HG03097 (cell line): ENCODE results near the gene TMEM107.
A peak's percentile ranks its signal among the peaks of the same experiment; 100 is the strongest.
"Not testable (repeated sequence)": the region's sequence is repeated elsewhere in the genome, so short reads cannot be mapped to it uniquely, and the experiment has no call there.

Experiments used
- ATAC-seq: cut with Tn5 transposase; IDR thresholded peaks from one replicate; pipeline ENCODE4 v1.9.1; 2021; ENCODE audit not compliant: unreplicated experiment, low FRiP score

Gene TMEM107

GRCh38 chr17:8189711-8190477 is 13.7 kb upstream of the TMEM107 start, which contains the start of gene BORCS6:
BORCS6 (minus strand) TSS chr17:8190180; CDS start chr17:8190140, 40 bp downstream.
- ATAC-seq, result peak; percentile 39

DNA sequence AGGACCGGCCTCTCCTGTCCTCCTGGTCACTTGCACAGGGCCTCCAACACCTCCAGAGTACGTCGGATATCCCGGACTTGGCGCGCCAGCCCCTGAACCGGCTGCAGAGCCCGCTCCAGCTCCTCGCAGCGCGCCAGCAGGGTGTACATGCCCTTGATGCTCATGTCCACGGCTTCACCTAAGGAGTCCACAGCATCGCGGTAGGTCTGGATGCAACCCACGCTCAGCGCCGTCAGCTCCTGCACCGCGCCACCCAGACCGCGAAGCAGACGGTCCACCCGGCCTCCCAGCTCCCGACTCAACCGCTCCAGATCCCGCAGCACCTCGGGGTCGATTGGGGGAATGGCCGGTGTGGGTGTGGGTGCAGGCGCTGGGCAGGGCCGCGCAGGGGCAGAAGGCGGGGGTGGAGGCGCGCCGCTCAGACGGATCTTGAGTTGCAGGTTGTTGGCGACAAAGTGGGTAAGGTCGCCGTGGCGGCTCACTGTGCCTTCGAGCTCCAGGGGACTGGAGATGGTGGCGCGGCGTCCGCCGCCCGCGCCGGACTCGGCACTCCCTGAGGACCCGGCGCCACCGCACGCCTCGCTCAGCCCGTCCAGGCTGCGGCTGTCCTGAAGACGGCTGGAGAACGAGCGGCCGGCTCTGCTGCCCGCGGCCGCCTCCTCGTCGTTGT is 13.0 kb upstream of the TMEM107 start:
- ATAC-seq, result no peak

DNA sequence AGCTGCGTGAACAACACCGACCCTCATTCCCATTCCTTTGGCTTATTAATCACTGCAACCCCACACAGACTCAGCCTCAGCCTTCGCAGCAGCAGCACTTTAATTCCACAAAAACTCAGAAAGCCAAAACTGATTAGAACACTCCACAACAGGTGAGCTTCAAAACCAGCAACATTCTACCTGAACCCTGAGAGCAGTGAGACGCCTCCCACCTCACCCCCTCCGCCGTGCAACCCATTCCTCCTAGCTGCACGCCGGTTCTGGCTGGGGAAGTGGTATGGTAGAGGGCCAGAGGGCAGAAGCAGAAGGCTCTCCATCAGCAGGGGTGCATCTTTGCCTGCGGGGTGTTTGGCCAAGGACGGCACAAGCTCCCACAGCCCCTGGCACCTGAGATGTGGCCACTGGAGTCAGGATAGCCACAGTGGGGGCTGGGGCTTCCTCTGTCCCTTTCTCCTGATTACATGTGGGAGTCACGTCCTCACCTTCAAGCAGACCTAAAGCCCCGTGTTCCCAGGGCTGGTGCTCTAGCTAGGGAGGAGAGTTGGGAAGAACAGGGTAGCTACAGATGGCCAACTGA is 12.2 kb upstream of the TMEM107 start:
- ATAC-seq, result no peak

DNA sequence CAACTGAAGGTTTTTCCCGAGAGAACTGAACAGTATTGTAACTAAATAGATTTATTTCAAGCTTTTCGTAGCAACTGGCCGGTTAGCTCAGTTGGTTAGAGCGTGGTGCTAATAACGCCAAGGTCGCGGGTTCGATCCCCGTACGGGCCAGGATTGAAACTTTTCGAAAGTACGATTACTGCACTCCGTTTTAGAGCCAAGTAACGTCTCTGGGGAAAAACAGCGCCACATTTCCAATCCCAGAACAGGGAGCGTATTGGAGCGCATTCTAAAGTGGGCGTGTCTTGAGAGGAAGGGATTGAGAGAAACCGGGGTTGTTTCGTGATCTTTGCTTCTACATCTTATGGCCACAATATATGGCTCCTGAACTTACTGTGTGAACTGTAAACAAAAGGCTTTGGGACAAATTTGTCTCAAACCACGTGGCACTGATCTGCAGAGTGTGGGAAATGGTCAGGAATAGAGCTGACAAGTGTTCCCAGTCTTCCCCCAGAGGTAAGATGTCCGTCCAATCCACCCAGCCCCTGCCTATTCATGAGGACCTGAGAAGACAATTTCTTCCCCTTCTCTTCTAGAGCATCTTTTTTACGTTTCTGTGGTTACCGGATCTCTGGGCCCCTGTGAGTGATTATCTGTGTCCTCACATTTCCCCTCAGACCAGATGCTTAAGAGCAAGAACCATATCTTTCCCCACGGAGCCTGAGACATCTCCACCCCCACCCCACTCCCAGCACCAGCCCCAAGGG is 11.5 kb upstream of the TMEM107 start:
- ATAC-seq, result peak; percentile 28

DNA sequence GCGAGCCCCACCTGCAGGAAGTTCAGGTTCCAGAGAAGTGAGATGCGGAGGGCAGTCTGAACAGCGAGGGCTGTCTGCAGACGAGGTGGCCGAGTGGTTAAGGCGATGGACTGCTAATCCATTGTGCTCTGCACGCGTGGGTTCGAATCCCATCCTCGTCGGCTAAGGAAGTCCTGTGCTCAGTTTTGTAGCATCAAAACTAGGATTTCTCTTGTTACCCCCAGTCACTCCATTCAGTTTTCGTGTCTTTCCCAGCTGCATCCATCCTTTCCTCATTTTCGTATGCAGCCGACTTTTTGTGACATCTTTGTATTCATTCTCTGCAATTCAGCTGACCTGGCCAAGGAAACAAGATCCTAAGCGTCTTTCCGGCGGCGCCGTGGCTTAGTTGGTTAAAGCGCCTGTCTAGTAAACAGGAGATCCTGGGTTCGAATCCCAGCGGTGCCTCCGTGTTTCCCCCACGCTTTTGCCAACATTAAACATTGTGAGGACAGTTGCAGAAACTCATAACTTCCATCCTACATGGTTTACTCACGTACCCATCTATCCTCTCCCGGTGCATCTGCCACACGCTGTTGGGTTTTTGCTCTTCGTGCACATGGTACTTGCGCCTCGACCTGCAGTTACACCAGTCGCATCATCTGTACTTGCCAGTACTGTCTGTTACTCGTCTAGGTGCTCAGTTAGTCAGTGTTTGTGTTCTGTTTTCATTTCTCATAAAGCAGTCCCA is 10.8 kb upstream of the TMEM107 start:
- peak; percentile 30 for ATAC-seq

DNA sequence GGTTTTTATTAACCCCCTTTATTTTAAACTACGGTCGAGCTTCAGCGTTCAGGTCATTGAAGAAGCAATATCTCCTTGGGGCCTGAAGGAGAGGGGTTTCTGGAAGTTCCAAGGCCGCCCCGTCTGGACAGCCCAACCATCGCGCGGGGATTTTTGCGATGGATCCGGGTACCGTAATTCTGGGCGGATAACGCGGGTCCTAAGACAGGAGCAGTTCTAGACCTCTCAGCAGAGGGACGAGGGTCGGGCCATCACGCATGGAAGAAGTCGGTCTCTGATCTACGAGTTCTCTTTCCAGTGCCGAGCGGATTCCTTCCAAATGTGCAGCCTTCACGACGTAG is 10.2 kb upstream of the TMEM107 start:
- ATAC-seq, result no peak

DNA sequence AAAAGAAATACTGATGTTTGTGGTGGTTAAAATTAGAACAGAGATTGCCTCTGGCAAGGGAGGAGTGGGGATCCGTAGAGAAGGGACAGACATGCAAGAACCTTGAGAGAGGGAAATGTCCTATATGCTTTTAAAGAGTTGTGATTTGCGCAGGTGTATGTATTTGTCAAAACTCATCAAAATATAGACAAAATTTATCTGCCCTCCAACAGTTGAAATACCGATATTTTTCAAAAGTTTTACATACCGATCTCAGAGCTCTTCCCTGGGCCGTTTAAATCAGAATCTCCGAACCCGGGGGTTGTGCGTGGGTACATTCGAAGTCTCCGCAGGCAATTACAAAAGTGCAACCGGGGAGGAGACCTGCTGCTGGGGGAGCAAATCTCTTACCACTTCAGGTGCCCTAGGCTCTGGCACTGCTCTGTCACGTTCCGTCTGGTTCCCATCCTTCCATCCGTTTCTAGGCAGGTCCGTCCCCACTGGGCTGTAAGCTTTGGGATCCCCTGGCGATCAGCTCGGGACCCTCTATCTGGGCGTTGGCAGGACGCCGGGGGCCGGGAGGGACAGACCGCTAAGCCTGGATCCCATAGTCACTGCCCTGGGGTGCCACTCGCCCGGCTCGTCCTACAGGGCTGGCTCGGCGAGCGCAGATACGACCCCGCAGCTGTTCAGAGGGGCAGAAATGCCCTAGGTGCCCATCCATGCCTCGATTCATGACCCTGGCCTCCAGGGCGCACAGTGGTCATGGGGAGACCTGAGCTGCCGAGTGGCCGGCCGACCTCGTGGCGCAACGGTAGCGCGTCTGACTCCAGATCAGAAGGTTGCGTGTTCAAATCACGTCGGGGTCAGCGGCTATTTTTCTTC is 9.6 kb upstream of the TMEM107 start:
- peak; percentile 26 for ATAC-seq

DNA sequence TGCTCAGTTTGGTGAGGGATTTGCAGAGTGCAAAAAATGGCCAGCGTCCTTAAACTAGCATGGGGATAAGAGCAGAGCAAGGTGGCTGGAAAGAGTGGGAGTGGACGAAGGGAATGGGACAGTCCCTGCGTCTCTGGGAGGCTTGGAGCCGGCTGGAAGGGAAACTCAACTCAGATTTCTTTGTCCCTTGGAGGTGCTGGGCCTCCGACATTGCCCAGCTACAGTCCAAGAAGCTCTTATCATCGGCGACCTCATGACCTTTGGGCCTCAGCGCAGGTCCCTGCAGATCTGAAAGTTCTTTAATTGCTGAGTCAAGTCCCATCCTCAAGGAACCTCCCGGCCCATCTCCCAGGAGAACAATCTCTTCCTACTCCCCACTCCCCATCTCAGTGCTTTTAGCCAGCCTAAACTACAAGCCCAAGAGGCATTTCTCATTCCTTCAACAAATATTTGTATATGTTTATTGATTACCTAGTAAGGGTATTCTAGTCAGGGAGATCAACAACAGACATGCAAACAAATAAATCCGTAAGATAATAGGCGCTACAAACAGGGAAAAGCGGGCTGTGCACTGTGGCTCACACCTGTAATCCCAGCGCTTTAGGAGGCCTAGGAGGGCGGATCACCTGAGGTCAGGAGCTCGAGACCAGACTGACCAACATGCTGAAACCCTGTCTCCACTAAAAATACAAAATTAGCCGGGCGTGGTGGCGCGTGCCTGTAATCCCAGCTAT is 985 bp upstream of the TMEM107 start:
- ATAC-seq, result no peak

DNA sequence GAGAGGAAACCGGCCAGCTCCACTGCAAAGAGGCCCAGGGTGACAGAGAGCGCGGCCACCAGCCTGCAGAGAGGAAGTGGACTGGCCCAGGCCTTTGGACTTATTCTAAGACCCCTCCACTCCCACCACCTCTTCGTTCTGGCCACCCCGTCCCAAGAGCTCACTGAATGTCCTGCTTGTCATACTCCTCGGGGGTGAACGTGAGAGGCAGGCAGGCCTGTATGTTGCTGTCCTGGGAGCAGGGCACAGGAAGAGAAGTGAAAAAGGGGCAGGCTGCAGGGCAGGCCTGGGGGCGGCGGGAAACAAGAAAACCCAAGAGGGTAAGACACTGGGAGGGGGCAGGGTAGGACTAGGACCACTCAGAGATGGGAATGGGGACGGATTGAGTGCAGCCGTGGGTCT is 384 bp downstream of the TMEM107 start:
- peak; percentile 0 for ATAC-seq

GRCh38 chr17:8173871-8174322 is 2.3 kb downstream of the TMEM107 start:
- ATAC-seq, result no peak

GRCh38 chr17:8173056-8173870 is 2.9 kb downstream of the TMEM107 start:
- ATAC-seq, result peak; percentile 60

DNA sequence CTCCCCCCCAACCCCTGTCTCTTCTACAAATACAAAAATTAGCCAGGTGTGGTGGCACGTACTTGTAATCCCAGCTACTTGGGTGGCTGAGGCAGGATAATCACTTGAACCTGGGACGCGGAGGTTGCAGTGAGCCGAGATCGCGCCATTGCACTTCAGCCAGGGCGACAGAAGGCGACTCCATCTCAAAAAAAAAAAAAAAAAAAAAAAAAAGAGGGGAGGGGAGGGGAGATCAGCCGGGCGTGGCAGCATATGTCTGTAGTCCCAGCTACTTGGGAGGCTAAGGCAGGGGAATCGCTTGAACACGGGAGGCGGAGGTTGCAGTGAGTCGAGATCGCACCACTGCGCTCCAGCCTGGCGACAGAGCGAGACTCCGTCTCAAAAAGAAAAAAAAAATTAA is 6.0 kb downstream of the TMEM107 start:
- ATAC-seq, result not testable (repeated sequence)

DNA sequence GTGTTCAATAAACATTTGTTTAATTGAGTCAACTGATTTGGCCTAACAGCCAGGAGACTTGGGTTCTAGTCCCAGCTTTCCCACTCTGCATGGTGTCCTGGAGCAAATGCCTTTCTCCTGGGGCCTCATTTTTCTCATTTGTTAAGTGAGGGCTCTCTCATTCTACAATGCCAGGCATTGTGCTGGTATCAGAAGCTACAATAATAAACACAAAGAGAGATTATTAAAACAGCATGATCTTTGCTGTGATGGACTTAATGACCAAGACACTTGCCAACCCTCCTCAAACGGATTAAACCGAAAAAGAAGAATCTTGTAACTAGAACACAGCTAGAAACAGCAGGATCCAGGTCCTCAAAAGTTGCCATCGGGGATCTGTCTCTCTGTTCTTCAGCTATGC is 8.7 kb downstream of the TMEM107 start:
- ATAC-seq, result no peak

DNA sequence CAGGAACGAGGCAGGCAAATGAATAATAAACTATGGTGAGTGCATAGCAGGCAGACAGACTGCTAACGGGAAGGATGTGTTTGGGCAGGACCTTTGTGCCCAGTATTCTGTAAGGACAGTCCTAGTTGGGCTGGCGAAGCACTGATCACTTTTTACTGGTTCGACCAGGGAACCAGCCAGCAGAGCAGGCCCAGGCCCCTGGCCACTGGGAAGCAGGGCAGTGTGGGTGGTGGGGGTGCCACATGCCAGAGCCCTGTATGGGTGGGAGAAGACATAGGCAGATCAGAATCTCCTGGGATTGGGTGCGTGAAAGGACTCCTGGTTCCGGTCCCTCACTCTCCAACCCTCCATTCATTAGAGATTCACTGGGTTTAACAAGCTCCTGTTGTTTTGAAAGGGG is 9.4 kb downstream of the TMEM107 start:
- no peak for ATAC-seq

DNA sequence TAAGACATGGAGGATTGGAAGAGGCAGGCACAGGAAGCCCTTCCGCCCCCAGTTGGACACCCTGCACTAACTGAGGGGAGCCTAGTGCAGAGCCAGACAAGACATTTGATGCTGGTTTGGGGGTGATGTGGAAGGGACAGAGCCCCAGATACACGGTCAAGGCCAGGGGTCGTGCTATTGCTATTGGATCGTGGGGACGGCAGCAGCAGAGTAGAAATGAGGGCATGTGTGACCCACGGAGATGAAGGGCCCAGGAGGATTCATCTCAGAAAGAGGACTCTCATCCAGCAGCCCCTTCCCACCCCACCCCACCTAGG is 11.4 kb downstream of the TMEM107 start:
- ATAC-seq, result no peak

DNA sequence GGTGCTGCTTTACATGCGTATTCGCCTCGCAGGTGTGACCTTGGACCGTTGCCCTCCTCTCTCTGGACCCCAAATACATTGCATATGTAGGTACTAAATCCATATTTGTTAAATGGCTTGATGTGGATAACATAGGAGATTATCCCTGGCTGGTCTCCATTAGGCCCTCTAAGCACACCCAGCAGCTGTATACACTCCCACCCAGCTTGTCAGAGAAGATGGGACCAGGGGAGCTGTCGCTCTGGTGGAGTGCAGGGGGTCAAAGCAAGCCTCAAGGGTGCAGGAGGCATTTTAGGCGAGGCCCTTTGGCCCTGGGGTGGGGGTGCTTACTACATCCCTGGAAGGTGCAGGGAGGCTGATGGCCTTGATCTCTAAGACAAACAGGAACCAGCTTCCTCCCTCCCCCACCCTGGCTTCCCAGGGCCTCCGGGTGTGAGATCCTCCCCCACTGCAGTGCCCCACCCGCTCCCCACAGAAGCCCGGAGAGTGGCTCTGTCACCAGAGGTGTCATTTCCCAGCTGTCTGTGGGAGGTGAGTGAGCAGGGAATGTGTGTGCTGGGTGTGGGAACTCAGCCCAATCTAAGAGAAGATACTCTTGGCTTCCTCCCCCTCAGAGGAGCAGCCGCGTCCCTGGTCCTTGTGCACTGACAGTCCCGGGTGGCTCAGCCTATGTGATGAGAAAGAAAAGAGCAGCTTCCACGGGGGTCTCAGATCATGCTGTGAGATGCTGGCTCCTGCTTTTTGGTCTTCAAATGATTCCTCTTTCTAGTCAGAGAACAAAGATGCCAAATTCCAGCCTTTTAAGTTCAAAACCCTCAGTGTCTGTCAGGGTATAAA is 12.0 kb downstream of the TMEM107 start:
- no peak for ATAC-seq
